Measurements from ENCODE around the gene MED12L.

DNA sequence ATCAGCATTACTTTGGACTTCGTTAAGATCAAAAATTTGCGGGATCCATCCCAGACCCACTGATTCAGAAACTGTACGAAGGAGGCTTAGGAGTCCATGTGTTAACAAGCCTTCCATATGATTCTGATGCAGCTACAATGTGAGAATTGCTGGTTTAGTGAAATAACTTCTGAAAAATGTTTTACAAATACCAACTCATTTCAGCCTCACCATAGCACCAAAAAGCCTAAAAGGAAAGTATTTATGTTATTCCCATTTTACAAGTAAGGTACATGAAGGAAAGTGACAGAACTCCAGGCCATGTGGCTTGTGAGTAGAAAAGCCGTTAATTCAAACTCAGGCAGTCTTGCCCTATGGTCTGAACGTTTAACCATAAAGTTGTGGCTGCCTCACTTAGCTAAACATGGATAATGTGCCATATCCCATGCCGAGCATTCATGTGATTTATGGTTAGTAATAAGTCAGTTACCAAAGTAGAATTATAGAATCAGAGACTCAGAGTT lies 376.9 kb downstream of the MED12L start:
- TF ChIP-seq, protein P1, sequence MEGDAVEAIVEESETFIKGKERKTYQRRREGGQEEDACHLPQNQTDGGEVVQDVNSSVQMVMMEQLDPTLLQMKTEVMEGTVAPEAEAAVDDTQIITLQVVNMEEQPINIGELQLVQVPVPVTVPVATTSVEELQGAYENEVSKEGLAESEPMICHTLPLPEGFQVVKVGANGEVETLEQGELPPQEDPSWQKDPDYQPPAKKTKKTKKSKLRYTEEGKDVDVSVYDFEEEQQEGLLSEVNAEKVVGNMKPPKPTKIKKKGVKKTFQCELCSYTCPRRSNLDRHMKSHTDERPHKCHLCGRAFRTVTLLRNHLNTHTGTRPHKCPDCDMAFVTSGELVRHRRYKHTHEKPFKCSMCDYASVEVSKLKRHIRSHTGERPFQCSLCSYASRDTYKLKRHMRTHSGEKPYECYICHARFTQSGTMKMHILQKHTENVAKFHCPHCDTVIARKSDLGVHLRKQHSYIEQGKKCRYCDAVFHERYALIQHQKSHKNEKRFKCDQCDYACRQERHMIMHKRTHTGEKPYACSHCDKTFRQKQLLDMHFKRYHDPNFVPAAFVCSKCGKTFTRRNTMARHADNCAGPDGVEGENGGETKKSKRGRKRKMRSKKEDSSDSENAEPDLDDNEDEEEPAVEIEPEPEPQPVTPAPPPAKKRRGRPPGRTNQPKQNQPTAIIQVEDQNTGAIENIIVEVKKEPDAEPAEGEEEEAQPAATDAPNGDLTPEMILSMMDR (conservative IDR thresholded peaks at IDR 0.05; ENCODE audit: low read length), result no peak
- TF ChIP-seq EZH2phosphoT487 (IDR thresholded peaks at IDR 0.05; ENCODE audit: borderline replicate concordance, low read depth, low read length), result peak; percentile 82; the same call in 1 of the 2 replicates

Data from OCI-LY7 (cell line).